Stimulated activated CD8-positive, alpha-beta memory T cell treated with anti-CD3 and anti-CD28 coated beads, Interleukin-15, amount 100 ng/mL, for 4 hours (primary cell): ENCODE measurements around the gene STH.

Experiments
- DNase-seq, 2 donors: peaks; one replicate each; pipeline ENCODE4 v3.0.0-alpha.2; 2020; ENCODE audit warnings: low read depth in 2 of 2

STH gene

GRCh38 chr17:46044989-46045388 is 45.9 kb downstream of the STH start:
- no peak for DNase-seq

- no peak for DNase-seq
These were observed 46.6 kb downstream of the STH start for GRCh38 chr17:46045639-46046038.

GRCh38 chr17:46046957-46047356 is 47.9 kb downstream of the STH start:
- no peak for DNase-seq

- DNase-seq = no peak
These were observed 48.3 kb downstream of the STH start for GRCh38 chr17:46047398-46047797.

- DNase-seq = no peak
These were observed 48.8 kb downstream of the STH start for GRCh38 chr17:46047856-46048255.
